GM19239 (cell line): ENCODE results near the gene TMC2.
"Not testable (repeated sequence)": the region's sequence is repeated elsewhere in the genome, so short reads cannot be mapped to it uniquely, and the experiment has no call there.

Experiments
- DNase-seq: peaks from one replicate; pipeline ENCODE4 v3.0.0; 2011; ENCODE audit warnings: low spot score; ENCODE audit not compliant: insufficient read length
- FAIRE-seq: peaks from 2 replicates; lab custom pipeline; 2011; peaks lifted over from hg19 to GRCh38; lab: Jason Lieb, UNC

TMC2 gene

GRCh38 chr20:2523919-2524708, 12.3 kb upstream of the TMC2 start:
- DNase-seq (peak; percentile 77), FAIRE-seq (peak; percentile 73)

DNA sequence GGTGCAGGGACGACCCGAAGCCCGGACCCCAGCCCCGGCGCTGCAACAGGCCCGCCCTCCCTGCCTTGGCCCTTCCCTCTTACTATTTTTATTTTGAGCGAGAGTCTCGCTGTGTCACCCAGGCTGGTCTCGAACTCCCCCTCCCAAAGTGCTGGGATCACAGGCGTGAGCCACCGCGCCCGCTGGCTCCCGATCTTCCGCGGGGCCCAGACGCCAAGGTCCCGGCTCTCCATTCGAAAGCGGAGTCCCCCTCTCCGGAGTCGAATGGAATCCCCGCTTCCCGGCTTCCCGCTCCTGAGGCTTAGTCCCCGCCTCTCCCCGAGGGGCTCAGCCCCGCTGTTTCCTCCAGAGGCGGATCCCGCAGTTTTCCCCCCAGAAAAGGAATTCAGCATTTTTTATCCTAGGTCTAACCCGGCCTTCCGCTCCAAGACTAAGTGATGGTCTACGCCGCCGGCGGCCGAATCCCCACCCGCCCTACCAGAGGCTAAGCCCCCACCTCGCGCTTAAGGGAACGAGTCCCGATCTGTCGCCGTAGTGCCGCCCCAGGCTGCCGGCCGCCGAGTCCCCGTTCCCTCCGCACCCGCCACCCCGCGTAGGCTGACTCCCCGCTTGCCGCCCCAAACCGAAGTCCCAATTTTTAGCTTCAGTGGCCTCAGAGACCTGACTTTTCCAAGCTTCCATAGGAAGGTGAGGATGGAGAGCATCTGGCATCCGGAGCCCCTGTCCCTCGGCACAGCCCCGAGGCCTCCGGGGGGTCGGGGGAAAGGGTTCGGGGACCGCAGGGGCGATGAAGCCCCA, 11.5 kb upstream of the TMC2 start:
- DNase-seq (no peak), FAIRE-seq (no peak)

GRCh38 chr20:2526218-2526583, 10.2 kb upstream of the TMC2 start:
- DNase-seq, FAIRE-seq: not testable (repeated sequence)

DNA sequence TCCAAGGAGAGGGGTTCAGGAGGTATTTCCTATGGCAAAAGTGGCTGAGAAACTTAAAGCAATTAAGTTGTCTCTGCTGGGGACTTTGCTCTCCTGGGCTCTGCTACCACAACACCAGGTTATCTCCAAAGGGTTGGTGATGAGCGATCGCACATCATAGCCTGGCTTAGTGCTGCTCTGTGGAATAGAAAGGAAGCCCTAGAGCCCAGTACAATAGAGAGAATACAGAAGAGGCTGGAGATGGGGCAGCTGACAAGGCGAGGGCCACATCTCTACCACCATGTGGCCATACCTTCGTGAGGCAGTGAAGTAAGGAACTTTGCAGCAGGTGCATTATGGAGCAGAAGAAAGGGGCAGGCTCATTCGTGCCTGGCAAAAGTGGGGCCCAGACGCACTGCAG, 8.6 kb upstream of the TMC2 start:
- DNase-seq (no peak), FAIRE-seq (no peak)

DNA sequence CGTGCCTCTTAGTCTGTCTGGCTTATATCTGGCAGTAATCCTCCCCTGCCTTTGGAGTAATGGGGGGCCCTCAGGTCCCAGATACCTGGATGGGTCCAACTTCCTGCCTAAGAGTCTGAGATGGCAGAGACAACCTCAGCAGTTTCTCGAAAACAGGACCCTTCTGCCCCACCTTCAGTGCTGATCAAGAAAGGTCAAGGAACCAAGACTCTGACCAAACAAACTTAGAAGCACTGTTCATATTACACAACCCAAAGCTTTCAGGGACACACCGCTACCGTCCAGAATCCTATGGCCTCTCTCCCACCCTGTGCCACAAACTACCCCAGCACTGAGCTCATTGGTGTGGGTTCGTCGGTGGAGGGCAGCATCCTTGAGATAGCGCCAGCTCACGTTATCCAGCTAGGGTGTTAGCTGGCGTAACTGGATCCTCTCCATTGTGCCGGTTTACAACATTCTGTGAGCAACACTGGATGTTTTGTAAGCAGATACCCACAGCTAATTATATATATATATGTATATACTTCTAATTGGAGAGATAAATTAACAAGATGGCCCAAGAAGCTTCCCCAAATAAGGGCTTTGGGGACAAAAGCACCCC, 7.6 kb upstream of the TMC2 start:
- DNase-seq (no peak), FAIRE-seq (no peak)

- FAIRE-seq (no peak), DNase-seq (no peak)
Measured at GRCh38 chr20:2533118-2533517, 3.3 kb upstream of the TMC2 start.

GRCh38 chr20:2535711-2536559, 438 bp upstream of the TMC2 start:
- DNase-seq (no peak), FAIRE-seq (no peak)

DNA sequence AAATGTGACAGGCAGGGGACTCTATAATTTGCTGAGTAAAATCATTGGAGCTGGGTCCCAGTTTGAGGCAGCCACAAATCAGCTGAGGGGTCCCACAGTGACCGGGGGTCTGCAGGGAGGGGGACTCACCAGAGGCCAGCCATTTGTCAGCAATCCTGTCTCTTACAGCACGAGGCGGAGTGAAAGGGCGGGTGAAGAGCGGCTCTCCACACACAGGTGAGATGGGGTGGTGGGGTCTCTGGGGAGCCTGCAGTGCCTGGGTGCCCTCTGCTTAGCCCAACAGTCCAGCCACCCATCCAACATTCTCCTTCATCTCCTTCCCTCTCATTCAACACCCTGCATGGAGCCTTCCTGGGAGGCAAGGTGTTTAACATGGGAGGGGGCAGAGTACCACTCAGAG, 728 bp downstream of the TMC2 start:
- no peak for FAIRE-seq
- DNase-seq = no peak

- FAIRE-seq = no peak
Measured at GRCh38 chr20:2538356-2538755, 2.0 kb downstream of the TMC2 start.

DNA sequence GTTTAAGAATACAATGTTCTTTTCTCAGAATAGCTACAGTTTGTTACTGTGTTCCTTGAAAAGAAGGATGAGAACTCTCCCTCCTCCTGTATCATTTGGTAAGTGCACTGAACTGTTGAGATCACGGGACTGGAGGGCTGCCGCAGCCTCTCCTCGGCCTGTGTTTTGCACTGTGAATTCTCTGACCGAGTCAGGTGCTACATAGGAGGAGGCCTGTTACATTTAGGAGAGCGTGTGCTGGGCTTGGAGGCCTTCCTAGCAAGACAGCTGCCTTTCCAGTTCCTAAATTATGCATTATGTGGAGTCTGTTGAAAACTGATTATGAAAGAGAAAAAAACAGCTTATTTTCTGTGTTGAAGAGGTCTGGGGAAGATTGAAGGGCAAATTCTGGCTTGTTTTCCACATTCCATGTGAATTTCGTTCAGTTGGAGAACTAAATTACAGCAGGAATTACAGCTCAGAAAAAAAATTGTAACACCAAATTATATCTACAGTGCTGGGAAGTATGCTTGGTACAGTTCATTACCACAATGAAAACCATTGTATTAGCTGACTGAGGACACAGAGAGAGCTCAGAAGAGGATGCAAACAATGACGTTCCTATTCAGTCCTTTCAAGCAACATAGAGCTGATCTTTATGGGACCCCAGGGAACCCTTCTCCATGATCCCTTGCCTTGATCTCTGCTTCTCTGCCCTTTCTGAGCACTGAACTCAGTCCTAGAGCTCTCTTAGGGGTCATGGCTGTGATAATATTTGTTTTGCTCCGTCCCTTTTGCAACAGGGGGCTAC, 2.8 kb downstream of the TMC2 start:
- DNase-seq (no peak), FAIRE-seq (no peak)

More at GRCh38 chr20:2538356-2538755, 2.0 kb downstream of the TMC2 start:
- no peak for DNase-seq

DNA sequence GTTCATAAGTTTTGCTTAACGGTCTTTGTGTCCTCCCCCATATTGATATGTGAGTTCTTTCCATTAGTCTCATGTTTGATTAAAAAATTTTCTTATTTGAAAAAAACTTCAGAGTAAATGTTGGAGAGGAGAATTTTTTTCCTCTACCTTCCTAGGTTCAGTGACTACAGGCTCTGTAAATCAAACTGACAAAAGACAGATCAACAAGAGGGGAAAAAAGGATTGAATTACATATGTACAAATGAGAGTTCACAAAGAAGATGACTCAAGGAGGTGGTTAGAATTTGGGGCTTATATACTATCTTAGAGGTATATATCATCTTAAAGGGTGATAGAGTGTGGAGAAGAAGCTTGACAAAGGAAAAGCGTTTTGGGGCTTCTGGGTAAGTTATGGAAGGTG, 5.6 kb downstream of the TMC2 start:
- no peak for FAIRE-seq
- no peak for DNase-seq

DNA sequence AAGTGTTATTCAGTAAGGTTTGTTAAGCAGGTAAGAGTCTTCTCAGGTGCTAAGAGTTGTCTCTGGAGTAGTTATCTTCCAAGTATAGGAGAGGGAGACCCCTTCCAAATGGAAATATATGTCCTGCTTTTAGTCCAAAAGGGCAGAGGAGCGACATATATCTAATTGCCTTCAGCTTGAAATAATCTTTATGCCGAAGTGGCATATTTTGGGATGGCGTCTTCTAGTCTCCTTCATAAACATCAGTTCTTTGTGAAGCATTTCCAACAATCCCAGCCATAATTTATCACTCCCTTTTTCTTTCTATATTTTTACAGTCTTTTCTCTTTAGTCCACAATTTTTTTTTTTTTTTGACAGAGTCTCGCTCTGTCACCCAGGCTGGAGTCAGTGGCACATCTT, 6.0 kb downstream of the TMC2 start:
- FAIRE-seq = peak; percentile 11
- no peak for DNase-seq

DNA sequence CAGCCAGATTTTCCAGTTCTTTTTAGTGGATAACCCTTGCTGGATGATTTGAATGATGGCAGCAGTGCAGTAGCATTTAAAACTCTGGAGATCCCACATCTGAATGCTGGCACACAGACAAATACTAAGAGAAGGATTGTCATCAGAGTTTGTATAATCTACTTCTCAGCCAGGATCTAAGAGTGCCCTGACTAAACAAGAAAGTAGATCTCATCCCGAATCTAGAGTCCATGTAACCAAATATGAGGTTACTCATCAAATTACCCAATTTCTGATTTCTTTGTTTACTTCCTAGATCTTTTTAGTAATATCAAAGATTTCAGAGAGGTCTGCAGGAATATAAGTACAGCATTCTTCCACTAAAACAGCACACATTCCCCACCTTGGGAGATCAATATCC, 7.8 kb downstream of the TMC2 start:
- FAIRE-seq (no peak), DNase-seq (no peak)

GRCh38 chr20:2545594-2545993, 9.2 kb downstream of the TMC2 start:
- FAIRE-seq (no peak), DNase-seq (no peak)

GRCh38 chr20:2557873-2558580, 21.7 kb downstream of the TMC2 start:
- no peak for FAIRE-seq
- DNase-seq = no peak

GRCh38 chr20:2558581-2559278, 22.4 kb downstream of the TMC2 start:
- DNase-seq (no peak), FAIRE-seq (no peak)

DNA sequence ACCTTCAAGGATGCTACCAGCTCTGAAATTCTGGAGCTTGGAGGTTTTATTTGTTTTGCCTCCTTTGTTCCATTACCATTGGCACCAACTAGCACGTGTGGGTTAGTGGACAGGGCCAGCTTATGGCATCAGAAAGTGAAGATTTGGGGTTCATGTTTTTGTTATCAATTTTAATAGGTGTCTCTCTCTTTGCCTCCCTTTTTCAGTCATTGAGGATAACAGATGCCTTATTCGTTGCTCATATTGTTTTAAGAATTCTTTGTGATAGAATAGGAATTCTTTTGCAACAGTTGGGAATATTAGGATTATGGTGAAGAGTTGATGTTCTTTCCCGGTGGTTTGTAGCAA, 22.9 kb downstream of the TMC2 start:
- FAIRE-seq (no peak), DNase-seq (no peak)

- FAIRE-seq (no peak), DNase-seq (no peak)
Measured at GRCh38 chr20:2559651-2560050, 23.3 kb downstream of the TMC2 start.
